GM12891 (cell line): Measurements from ENCODE around the gene FERMT2.

Experiments used
- POLR2A ChIP-seq: IDR thresholded peaks from 2 replicates; pipeline ENCODE4 v1.6.1; 2011; ENCODE audit warnings: low read depth, low read length, control low read depth
- POLR2AphosphoS5 ChIP-seq: IDR thresholded peaks from 2 replicates; pipeline ENCODE4 v1.6.1; 2011; ENCODE audit warnings: low read depth, low read length, control low read depth

DNA sequence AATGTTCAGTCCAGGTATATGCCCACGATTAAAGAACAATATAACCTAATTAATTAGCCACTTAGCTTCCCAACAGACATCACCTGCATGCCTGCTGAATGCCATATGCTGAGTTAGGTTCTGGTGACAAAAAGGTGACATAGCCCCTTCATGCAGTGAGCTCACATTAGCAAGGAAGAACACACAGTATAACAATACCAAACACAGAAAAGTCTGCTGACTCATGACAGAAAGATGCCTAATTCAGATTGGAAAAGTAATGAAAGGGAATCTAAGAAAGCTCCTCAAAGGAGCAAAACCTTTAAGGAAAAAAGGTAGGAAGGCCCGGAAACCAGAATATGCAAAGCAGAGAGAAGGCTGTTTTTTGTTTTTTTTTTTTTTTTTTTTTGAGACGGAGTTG, 59.0 kb downstream of the FERMT2 start:
- TF ChIP-seq POLR2A (no peak), POLR2AphosphoS5 (no peak)
